ENCODE measurements around the gene SBF1.

DNA sequence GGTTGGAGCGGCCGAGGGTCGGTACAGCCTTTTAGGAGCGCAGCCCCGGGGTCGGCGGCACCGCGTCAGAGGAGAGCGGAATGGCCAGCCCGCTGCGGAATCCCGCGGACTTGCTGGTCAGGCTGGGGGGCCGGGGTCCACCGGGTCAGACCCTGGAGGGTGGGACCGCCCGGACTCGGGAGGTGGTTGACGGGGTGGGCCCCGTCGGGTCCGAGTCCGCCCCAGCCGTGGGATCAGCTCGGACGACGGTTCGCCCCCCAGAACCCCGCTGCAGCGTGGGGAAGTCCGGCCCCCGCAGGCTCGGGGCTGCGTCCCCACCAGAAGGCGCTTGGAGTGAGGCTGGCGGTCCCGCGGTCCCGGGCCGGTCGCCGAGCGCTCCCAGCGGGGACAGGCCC is 6.2 kb upstream of the SBF1 start:
- TF ChIP-seq, protein P1, sequence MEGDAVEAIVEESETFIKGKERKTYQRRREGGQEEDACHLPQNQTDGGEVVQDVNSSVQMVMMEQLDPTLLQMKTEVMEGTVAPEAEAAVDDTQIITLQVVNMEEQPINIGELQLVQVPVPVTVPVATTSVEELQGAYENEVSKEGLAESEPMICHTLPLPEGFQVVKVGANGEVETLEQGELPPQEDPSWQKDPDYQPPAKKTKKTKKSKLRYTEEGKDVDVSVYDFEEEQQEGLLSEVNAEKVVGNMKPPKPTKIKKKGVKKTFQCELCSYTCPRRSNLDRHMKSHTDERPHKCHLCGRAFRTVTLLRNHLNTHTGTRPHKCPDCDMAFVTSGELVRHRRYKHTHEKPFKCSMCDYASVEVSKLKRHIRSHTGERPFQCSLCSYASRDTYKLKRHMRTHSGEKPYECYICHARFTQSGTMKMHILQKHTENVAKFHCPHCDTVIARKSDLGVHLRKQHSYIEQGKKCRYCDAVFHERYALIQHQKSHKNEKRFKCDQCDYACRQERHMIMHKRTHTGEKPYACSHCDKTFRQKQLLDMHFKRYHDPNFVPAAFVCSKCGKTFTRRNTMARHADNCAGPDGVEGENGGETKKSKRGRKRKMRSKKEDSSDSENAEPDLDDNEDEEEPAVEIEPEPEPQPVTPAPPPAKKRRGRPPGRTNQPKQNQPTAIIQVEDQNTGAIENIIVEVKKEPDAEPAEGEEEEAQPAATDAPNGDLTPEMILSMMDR (IDR thresholded peaks at IDR 0.05; ENCODE audit: poor library complexity, severe bottlenecking) = no peak
- TF ChIP-seq EP300 (conservative IDR thresholded peaks at IDR 0.05; ENCODE audit: poor library complexity, severe bottlenecking) = no peak
- TF ChIP-seq POLR2AphosphoS5 (IDR thresholded peaks at IDR 0.05) = no peak
- TF ChIP-seq EZH2 (IDR thresholded peaks at IDR 0.05; ENCODE audit: borderline replicate concordance, insufficient read depth, low read length, poor library complexity, severe bottlenecking) = no peak
